Measurements from ENCODE around the gene CGN.

- TF ChIP-seq EZH2 (IDR thresholded peaks at IDR 0.05; ENCODE audit: low read depth, unreplicated experiment) (no peak), REST (IDR thresholded peaks at IDR 0.05; ENCODE audit: unreplicated experiment) (no peak), CTCF (conservative IDR thresholded peaks at IDR 0.05; ENCODE audit: low read depth in 2 of 2) (no peak), CREB1 (CRISPR knock-in tag; IDR thresholded peaks at IDR 0.05; ENCODE audit: low read depth) (no peak), EZH2phosphoT487 (IDR thresholded peaks at IDR 0.05; ENCODE audit: unreplicated experiment) (no peak), NANOG (IDR thresholded peaks at IDR 0.05; ENCODE audit: borderline replicate concordance) (no peak), POLR2AphosphoS5 (IDR thresholded peaks at IDR 0.05; ENCODE audit: low read depth) (no peak), STAT1 (IDR thresholded peaks at IDR 0.05; ENCODE audit: unreplicated experiment) (no peak), JUNB (IDR thresholded peaks at IDR 0.05; ENCODE audit: unreplicated experiment) (no peak), ZNF331 (CRISPR knock-in tag; IDR thresholded peaks at IDR 0.05; ENCODE audit: low read depth) (no peak), ETS1 (IDR thresholded peaks at IDR 0.05) (no peak), ZNF114 (CRISPR knock-in tag; IDR thresholded peaks at IDR 0.05) (no peak), ZNF462 (CRISPR knock-in tag; IDR thresholded peaks at IDR 0.05) (no peak)
Observed at GRCh38 chr1:151536499-151536898, 25.3 kb downstream of the CGN start.

Data from GM23338 (cell line).